NCI-H1092 treated with DMSO at 0.1 percent for 48 hours (cell line): Measurements from ENCODE around the gene ZFAND5.

ENCODE experiments used
- DNase-seq: peaks from one replicate; lab custom pipeline; 2025; lab: John Stamatoyannopoulos, UW

Gene ZFAND5

DNA sequence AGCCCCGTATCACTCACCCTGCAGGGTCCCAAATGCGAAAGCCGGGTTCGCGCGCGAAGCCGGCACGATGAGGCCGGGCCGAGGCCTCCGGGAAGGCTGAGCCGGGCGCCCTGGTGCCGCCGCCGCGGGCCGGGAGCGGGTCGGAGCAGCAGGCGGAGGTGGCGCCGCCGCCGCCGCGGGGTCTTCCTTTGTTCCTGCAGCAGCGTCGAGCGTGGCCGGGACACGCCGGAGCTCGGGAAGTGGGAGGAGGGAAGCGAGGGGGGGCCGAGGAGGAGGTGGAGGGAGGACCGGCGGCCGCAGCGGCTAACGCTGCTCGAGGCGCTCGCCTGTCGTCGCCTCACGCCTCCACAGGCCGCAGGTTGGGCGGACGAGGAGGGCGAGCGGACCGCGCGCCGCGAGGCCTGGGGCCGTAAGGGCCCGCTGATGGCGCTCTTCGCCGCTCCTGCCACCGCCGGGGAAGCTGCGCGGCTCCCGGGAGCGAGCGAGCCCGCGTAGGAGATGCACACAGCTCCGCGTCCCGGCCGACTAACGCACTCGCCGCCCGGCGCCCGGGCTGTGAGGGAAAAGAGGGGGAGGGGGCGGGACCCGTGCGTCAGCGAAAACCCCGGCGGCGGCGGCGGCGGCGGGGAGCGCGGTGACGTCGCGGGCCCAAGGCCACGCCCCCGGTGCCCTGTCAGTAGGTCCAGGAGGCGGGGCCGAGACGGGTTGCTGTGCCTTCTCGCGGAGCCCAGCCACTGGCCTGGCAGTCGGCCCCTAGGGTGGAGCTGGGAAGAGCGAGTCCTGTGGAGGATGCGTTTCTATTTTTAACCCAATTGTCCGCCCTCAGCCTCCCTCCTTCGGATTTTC lies at the start of gene ZFAND5:
TSS of gene ZFAND5 (minus strand) at position 530 of the 846 bp plus-strand sequence. CDS start 4,430 bp downstream, outside the sequence.
- DNase-seq = peak; percentile 97

DNA sequence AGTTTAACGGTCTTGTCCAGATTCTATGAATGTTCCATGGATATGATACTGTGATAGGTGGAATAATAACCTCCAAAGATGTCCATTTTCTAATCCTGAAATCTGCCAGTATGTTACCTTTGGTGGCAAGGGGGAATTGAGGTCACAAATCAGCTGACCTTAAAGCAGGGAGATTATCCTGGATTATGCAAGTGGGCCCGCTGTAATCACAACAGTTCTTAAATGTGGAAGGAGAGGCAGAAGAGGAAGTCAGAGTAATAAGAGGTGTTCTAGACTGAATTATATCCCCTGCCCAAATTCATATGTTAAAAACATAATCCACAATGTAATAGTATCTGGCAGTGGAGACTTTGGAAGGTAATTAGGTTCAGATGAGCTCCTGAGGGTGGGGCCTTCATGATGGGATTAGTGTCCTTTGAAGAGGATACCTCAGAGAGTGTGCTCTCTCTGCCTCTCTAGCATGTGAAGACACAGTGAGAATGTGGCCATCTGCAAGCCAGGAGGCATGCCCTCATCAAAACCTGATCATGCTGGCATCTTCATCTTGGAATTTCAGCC lies 47.6 kb upstream of the ZFAND5 start:
- DNase-seq = no peak

DNA sequence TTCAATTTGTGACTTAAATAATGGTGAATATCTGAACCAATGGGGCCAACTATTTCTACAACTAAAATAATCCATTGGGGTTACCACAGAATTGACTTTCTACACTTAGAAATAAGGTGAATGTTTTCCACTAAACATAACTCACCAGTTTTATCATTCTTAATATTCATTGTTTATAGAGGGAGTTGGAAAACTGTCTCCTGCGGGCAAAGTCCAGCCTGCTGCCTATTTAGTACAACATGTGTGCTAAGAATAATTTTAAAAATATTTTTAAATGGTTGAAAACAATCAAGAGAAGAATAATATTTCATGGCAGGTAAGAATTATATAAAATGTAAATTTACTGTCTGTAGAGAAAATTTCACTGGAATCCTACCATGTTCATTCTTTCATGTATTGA lies 45.2 kb upstream of the ZFAND5 start:
- no peak for DNase-seq

GRCh38 chr9:72407114-72407513 lies 42.1 kb upstream of the ZFAND5 start:
- DNase-seq = no peak

DNA sequence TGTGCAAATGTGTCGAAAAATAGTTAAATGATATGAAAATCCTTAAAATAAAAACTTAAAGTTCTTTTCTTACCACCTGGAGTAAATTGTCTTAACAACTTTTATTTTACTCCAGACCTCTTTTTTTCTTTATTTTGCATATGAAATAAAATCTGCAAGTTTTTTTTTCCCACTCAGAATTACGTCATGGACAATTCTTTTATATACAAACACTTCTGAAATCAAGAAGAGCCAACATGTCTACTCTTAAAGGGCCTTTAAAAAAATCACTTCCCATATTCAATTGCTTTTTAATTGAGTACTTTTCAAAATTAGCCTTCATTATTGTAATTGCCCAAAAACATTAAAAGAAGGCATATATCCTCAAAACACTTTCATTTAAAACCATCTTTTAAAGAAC lies 37.7 kb upstream of the ZFAND5 start:
- no peak for DNase-seq

GRCh38 chr9:72401396-72401795 lies 36.4 kb upstream of the ZFAND5 start:
- no peak for DNase-seq

DNA sequence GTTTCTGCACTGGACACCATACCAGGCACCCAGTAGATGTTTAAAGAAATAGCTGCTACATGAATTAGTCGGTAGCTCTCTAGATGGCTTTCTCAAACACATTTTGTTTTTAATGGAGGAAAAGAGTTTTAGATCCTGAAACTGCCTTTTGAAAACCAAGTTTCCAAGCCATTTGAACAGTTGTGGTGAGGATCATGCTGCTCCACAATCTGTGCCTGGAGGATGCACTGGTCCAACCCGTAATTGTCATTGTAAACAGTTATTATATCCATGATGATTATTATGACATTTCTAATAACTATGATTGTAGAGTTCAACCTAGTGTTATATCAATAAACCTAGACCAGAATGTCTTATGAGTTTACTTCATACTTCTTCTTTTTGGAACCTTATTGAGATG lies 35.9 kb upstream of the ZFAND5 start:
- DNase-seq = no peak

- no peak for DNase-seq
Observed at GRCh38 chr9:72399391-72399790, 34.4 kb upstream of the ZFAND5 start.

- DNase-seq = no peak
Observed at GRCh38 chr9:72396247-72397091, 31.5 kb upstream of the ZFAND5 start.

DNA sequence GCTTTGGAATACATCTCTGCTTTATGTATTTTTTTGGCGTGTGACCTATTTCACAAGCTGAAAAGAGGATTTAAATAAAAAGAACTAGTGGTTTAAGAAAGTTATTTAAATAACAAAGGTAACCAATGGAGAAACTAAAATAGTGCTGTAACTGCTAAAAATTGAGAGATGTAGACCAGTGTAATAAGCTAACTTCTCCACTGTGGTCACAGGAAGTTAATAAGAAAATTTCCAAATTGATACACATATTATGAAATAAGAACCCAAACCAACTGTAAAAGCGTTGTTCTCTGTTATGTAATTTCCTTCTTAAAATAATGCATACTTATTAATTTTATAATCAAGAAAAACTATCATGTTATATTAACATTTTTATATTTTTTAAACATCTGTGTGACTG lies 29.1 kb upstream of the ZFAND5 start:
- no peak for DNase-seq

DNA sequence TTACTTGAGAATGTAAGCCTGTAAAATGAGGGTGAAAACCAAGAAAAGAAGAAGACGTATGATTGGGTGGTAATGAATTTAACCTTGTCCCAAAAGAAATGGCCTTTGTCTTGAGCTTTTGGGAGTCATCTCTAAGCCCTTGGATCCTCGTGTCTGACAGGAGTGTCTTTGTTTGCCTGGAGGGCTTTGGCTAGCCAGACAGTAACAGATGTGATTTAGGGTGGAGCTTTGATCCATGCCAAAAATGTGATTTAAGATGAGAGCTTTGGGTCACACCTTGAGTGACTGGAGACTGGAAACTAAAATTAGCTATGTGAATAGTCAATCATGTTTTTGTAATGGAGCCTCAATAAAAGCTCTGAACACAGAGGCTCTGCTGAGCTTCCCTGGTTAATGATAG lies 25.9 kb upstream of the ZFAND5 start:
- DNase-seq = no peak

GRCh38 chr9:72386186-72386585 lies 21.2 kb upstream of the ZFAND5 start:
- no peak for DNase-seq

GRCh38 chr9:72384710-72385485 lies 19.9 kb upstream of the ZFAND5 start:
- DNase-seq = no peak

DNA sequence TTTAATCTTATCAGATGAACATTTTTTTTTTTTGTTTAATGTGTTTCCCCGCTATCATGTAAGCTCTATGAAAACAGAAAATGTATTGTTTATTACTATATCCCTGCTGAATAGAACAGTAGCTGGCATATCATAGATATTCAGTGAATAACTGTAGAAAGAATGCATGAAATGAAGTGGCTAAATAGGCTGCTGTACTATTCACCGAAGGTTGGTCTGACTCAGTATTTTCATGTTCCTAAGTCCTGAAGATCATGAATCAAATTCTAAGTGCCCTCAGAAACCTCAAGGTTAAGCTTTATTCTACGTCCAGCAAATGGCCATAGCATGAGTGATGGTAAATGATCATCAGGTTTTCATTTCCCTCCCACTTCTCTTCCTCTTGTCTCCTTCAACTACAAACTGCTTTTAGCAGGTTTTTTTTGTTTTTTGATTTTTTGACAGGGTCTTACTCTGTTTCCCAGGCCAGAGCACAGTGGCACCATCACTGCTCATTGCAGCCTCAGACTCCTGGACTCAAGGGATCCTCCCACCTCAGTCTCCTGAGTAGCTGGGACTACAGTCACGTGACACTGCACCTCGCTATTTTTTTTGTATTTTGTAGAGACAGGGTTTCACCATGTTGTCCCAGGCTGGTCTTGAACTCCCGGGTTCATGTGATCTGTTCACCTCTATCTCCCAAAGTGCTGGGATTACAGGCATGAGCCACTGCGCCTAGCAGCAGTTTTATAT lies 19.1 kb upstream of the ZFAND5 start:
- DNase-seq = no peak

DNA sequence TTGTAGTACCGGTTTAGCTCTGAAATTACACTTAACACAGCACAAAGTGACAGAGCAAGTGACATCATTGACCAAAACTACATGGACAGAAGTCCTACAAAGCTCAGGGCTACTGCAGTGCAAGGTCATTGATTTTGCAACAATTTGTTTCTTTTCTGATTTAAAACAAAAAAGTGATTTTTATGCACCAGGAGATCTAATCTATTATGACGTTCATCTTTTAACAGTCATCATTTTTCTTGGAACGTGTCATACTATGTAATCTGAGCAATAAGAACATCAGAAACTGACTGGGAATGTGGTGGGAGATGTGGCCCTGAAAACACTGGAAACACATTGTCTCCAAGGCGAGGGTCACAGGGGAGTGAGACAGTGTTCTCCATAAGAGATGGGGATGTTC lies 17.4 kb upstream of the ZFAND5 start:
- DNase-seq = no peak

GRCh38 chr9:72377041-72377440 lies 12.0 kb upstream of the ZFAND5 start:
- no peak for DNase-seq

GRCh38 chr9:72371151-72371550 lies 6.1 kb upstream of the ZFAND5 start:
- DNase-seq = no peak

GRCh38 chr9:72365525-72366256 lies 683 bp upstream of the ZFAND5 start:
- peak; percentile 85 for DNase-seq

DNA sequence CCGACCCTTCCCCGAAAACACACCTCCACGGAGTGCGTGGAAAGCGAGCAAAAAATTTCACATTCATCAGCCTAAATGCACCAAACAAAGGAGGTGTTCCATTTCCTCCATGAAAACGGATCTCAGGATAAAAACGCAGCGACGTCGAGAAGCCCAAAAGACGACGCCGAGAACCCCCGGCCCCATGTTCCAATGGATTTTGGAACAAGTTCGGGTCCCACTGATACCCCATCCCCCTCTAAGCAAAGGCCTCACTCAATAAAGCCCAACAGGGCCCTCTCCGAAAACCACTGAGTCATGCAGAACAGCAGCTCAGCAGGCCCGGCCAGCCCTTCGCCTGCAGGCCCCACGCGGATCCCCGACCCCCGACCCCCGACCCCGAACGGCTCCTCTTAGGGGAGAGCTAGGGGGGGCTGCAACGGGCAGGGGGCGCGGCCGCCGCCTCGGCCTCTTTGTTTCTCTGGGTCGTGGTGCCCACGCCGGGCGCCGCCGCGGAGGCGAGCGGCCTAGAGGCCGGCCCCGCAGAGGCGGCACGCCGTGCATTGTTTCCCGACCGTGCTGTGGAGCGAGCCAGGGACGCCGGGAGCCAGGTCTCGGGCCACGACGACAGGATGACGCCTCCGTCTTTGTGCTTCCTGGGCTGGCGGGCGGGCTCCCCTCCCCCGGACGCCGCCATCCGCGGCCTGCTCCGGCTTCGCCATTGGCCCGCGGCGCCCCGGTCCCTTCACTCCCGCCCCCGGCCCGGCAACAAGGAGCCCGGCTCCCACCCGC lies 915 bp downstream of the ZFAND5 start:
- DNase-seq = peak; percentile 26

GRCh38 chr9:72363236-72363635 lies 1.8 kb downstream of the ZFAND5 start:
- no peak for DNase-seq
